ENCODE results near the gene TRIM65.

TRIM65 gene

GRCh38 chr17:75896415-75897159, at the start of gene TRIM65:
TSS of gene TRIM65 (minus strand) at chr17:75896951. CDS start at chr17:75896937, 14 bp downstream.
- peak; percentile 81 for DNase-seq

GRCh38 chr17:75945211-75945610, 48.5 kb upstream of the TRIM65 start:
- DNase-seq, result no peak

GRCh38 chr17:75943491-75943890, 46.7 kb upstream of the TRIM65 start:
- no peak for DNase-seq

- no peak for DNase-seq
Measured at GRCh38 chr17:75942473-75942872, 45.7 kb upstream of the TRIM65 start.

GRCh38 chr17:75941442-75941819, 44.7 kb upstream of the TRIM65 start:
- DNase-seq, result no peak

DNA sequence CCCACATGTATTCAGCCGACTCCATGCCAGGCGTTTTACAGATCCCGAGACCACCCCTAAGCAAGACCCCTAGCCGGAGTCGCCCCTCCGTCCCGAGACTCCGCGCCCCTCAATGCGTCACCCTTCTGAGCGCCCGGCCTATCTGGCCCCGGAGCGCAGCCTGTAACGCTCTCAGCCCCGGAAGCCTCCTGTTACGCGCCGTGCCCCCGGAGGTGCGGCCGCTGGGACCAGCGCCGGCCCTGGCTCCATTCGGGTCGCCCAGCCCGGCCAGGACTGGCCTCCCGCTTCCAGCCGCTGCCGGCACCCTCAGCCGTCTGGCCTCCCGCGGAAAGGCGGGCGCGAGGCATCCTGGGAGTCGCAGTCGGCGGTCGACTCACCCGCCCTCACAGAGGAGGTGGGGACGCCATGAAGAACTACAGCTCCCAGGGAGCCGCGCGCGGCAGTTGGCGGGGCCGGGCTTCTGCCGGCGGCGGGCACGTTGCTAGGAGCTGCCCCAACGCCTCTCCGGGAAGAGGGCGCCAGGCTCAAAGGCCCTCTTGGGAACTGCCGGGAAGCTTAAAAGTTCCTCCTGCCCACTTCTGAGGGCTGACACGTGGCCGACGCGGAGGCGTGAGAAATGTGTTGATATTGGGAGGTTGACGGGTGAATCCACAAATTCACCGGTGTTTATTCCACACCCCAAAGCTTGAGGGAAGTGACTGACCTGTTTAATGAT, 44.1 kb upstream of the TRIM65 start, which contains the start of gene FBF1:
FBF1 (minus strand) TSS at position 316 of the 715 bp plus-strand sequence. CDS start 2,893 bp downstream, outside the sequence.
- peak; percentile 94 for DNase-seq

- DNase-seq, result no peak
Measured at GRCh38 chr17:75937652-75938051, 40.9 kb upstream of the TRIM65 start.

GRCh38 chr17:75933808-75934207, 37.1 kb upstream of the TRIM65 start:
- peak; percentile 31 for DNase-seq

- DNase-seq, result no peak
Measured at GRCh38 chr17:75932852-75933251, 36.1 kb upstream of the TRIM65 start.

GRCh38 chr17:75931062-75931461, 34.3 kb upstream of the TRIM65 start:
- DNase-seq, result no peak

GRCh38 chr17:75927286-75927922, 30.7 kb upstream of the TRIM65 start:
- DNase-seq, result no peak

- DNase-seq, result no peak
Measured at GRCh38 chr17:75926456-75926855, 29.7 kb upstream of the TRIM65 start.

DNA sequence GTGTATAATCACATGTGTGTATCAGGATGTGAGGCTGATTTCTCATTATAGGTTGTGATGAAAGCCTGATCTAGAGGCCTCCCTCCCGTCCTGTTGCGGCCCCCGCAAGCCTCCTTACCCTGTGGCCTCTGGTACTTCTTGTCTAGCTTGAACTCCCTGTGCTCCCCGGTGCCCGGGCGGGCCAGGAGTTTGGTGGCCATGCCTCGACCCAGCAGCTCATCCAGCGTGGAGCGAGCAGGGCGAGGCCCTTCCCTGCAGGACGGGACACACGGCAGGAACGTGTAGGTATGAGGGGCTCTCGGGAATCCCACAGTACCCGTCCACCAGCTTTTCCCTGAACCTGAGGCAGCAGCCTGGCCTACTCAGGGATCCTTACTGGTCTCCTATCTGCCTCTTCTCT, 29.2 kb upstream of the TRIM65 start:
- no peak for DNase-seq

- DNase-seq, result no peak
Measured at GRCh38 chr17:75925103-75925502, 28.4 kb upstream of the TRIM65 start.

GRCh38 chr17:75922963-75923874, 26.5 kb upstream of the TRIM65 start:
- no peak for DNase-seq

GRCh38 chr17:75922173-75922961, 25.6 kb upstream of the TRIM65 start:
- DNase-seq, result no peak

DNA sequence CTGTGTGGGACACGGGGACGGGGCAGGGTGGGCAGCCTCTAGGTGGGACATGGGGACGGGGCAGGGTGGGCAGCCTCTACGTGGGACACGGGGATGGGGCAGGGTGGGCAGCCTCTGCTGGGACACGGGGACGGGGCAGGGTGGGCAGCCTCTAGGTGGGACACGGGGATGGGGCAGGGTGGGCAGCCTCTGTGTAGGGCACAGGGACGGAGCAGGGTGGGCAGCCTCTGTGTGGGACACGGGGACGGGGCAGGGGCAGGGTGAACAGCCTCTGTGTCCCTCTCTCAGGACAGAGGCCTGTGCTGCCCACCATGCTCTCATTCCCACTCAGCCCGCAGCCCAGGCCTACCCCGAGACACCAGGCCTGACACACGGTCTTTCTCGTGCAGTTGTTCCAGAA, 24.8 kb upstream of the TRIM65 start:
- no peak for DNase-seq

GRCh38 chr17:75920045-75920560, 23.4 kb upstream of the TRIM65 start:
- no peak for DNase-seq

DNA sequence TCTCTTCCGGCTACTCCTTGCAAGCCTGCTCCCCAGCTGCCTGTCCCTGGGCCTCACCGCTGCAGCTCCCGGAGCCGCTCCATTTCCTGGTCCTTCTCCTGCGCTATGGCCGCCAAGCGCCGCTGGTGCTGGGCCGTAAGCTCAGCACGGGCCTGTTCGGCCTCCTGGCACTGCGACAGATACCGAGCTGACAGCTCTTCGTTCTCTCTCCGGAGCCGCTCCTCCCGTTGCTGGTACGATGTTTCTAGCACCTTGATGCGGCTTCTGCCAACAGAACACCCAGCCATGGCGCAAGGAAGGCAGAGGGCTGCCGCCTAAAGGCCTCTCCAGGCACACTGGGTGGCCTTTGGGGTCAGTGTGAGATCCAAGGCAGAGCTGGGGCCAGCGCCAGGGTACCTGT, 22.9 kb upstream of the TRIM65 start:
- DNase-seq, result no peak

DNA sequence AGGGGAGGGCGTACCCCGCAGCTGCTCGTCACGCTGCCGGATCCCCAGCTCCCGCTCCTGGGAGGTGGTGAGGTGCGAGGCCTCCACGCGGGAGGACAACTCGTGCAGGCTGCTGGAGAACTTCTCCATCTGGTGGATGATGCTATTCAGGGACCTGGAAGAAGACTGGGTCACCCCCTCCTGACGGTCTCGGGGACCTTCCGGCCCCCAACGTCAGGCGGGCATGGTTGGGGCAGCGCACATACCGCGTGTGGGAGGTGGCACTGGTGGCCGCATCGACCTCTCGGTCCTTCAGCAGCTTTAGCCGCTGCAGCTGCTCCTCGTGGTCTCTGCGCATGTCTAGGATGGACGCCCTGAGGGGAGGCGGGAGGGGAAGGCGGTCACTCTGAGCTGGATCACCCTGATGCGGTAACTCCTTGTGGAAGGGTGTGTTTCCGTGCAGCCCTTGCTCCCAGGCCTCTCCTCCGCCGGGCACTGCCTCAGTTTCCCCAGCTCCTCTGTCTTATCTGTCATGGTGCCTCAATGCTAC, 21.2 kb upstream of the TRIM65 start:
- DNase-seq, result no peak
